ENCODE results near the gene VGLL3. TPM values are rescaled to one million over a fixed set of nuclear protein-coding genes. Genes with fewer than 3 reads are reported as not detected.

VGLL3 gene
- total RNA-seq, 1 donor from 2014 or later: 1.9 TPM

GRCh38 chr3:86963611-86964010 lies 27.3 kb downstream of the VGLL3 start:
- Mint-ChIP-seq H3K36me3 (ENCODE audit: insufficient read depth) (no peaks in the 10 kb centered on the region), H3K9me3 (ENCODE audit: low read depth) (no peaks in the 10 kb centered on the region), H3K27me3 (no peaks in the 10 kb centered on the region), H3K4me1 (ENCODE audit: low read depth) (peaks cover 5% of the 10 kb centered on the region), H3K27ac (no peak overlapping the region), H3K4me3 (ENCODE audit: low read depth) (no peak overlapping the region)
- TF ChIP-seq CTCF (IDR thresholded peaks at IDR 0.05; ENCODE audit: unreplicated experiment): no peak
- DNase-seq (ENCODE audit: low spot score, unreplicated experiment): no peak

GRCh38 chr3:86961297-86961696 lies 29.7 kb downstream of the VGLL3 start:
- Mint-ChIP-seq H3K27me3 (no peaks in the 10 kb centered on the region), H3K4me3 (ENCODE audit: low read depth) (no peak overlapping the region), H3K36me3 (ENCODE audit: insufficient read depth) (no peaks in the 10 kb centered on the region), H3K4me1 (ENCODE audit: low read depth) (peaks cover 5% of the 10 kb centered on the region), H3K9me3 (ENCODE audit: low read depth) (no peaks in the 10 kb centered on the region), H3K27ac (no peak overlapping the region)
- no peak for DNase-seq (ENCODE audit: low spot score, unreplicated experiment)
- TF ChIP-seq CTCF (IDR thresholded peaks at IDR 0.05; ENCODE audit: unreplicated experiment): no peak

- no peaks in the 10 kb centered on the region for H3K9me3 Mint-ChIP-seq (ENCODE audit: low read depth)
- TF ChIP-seq CTCF (IDR thresholded peaks at IDR 0.05; ENCODE audit: unreplicated experiment): no peak
- no peaks in the 10 kb centered on the region for H3K36me3 Mint-ChIP-seq (ENCODE audit: insufficient read depth)
- H3K4me1 Mint-ChIP-seq (ENCODE audit: low read depth): peaks cover 5% of the 10 kb centered on the region
- DNase-seq (ENCODE audit: low spot score, unreplicated experiment): no peak
- no peak overlapping the region for H3K4me3 Mint-ChIP-seq (ENCODE audit: low read depth)
- no peaks in the 10 kb centered on the region for H3K27me3 Mint-ChIP-seq
- H3K27ac Mint-ChIP-seq: no peak overlapping the region
Measured at GRCh38 chr3:86960550-86960949, 30.4 kb downstream of the VGLL3 start.

GRCh38 chr3:86958534-86958933 lies 32.4 kb downstream of the VGLL3 start:
- no peaks in the 10 kb centered on the region for H3K27me3 Mint-ChIP-seq
- H3K9me3 Mint-ChIP-seq (ENCODE audit: low read depth): no peaks in the 10 kb centered on the region
- H3K27ac Mint-ChIP-seq: no peak overlapping the region
- H3K4me1 Mint-ChIP-seq (ENCODE audit: low read depth): peaks cover 6% of the 10 kb centered on the region
- DNase-seq (ENCODE audit: low spot score, unreplicated experiment): no peak
- no peaks in the 10 kb centered on the region for H3K36me3 Mint-ChIP-seq (ENCODE audit: insufficient read depth)
- TF ChIP-seq CTCF (IDR thresholded peaks at IDR 0.05; ENCODE audit: unreplicated experiment): no peak
- H3K4me3 Mint-ChIP-seq (ENCODE audit: low read depth): no peak overlapping the region

GRCh38 chr3:86954747-86955146 lies 36.2 kb downstream of the VGLL3 start:
- Mint-ChIP-seq H3K27me3 (no peaks in the 10 kb centered on the region), H3K27ac (no peak overlapping the region), H3K36me3 (ENCODE audit: insufficient read depth) (no peaks in the 10 kb centered on the region), H3K4me3 (ENCODE audit: low read depth) (no peak overlapping the region), H3K4me1 (ENCODE audit: low read depth) (peaks cover 2% of the 10 kb centered on the region), H3K9me3 (ENCODE audit: low read depth) (no peaks in the 10 kb centered on the region)
- no peak for TF ChIP-seq CTCF (IDR thresholded peaks at IDR 0.05; ENCODE audit: unreplicated experiment)
- no peak for DNase-seq (ENCODE audit: low spot score, unreplicated experiment)

Data from progenitor cell of endocrine pancreas (in vitro differentiated cells).